A204.1 (cell line): ENCODE results near the gene EXOC3.

Experiments
- FAIRE-seq: peaks from 2 replicates; lab custom pipeline; 2012; peaks lifted over from hg19 to GRCh38; lab: Jason Lieb, UNC

EXOC3 gene

GRCh38 chr5:426392-426976, 16.5 kb upstream of the EXOC3 start:
- FAIRE-seq: no peak

GRCh38 chr5:427415-428087, 15.4 kb upstream of the EXOC3 start:
- FAIRE-seq: no peak

- FAIRE-seq: no peak
Observed at GRCh38 chr5:428219-428618, 14.8 kb upstream of the EXOC3 start.

GRCh38 chr5:428754-429452, 14.1 kb upstream of the EXOC3 start:
- no peak for FAIRE-seq

GRCh38 chr5:429453-430188, 13.4 kb upstream of the EXOC3 start:
- FAIRE-seq: no peak

GRCh38 chr5:430214-430925, 12.6 kb upstream of the EXOC3 start:
- no peak for FAIRE-seq

- FAIRE-seq: no peak
Observed at GRCh38 chr5:431001-431710, 11.8 kb upstream of the EXOC3 start.

GRCh38 chr5:431711-432050, 11.3 kb upstream of the EXOC3 start:
- no peak for FAIRE-seq

- no peak for FAIRE-seq
Observed at GRCh38 chr5:432201-432927, 10.6 kb upstream of the EXOC3 start.

- FAIRE-seq: no peak
Observed at GRCh38 chr5:432928-433791, 9.8 kb upstream of the EXOC3 start.

- no peak for FAIRE-seq
Observed at GRCh38 chr5:433836-434235, 9.1 kb upstream of the EXOC3 start.

GRCh38 chr5:434443-435146, 8.4 kb upstream of the EXOC3 start:
- FAIRE-seq: no peak

GRCh38 chr5:435156-435790, 7.7 kb upstream of the EXOC3 start:
- FAIRE-seq: no peak

- FAIRE-seq: no peak
Observed at GRCh38 chr5:435961-436640, 6.9 kb upstream of the EXOC3 start.

- FAIRE-seq: no peak
Observed at GRCh38 chr5:436641-436975, 6.4 kb upstream of the EXOC3 start.

GRCh38 chr5:437281-437771, 5.7 kb upstream of the EXOC3 start:
- no peak for FAIRE-seq

GRCh38 chr5:438481-438981, 4.4 kb upstream of the EXOC3 start:
- no peak for FAIRE-seq

- FAIRE-seq: no peak
Observed at GRCh38 chr5:439181-439580, 3.8 kb upstream of the EXOC3 start.
